Measurements from ENCODE around the gene NTNG1.

Gene NTNG1

DNA sequence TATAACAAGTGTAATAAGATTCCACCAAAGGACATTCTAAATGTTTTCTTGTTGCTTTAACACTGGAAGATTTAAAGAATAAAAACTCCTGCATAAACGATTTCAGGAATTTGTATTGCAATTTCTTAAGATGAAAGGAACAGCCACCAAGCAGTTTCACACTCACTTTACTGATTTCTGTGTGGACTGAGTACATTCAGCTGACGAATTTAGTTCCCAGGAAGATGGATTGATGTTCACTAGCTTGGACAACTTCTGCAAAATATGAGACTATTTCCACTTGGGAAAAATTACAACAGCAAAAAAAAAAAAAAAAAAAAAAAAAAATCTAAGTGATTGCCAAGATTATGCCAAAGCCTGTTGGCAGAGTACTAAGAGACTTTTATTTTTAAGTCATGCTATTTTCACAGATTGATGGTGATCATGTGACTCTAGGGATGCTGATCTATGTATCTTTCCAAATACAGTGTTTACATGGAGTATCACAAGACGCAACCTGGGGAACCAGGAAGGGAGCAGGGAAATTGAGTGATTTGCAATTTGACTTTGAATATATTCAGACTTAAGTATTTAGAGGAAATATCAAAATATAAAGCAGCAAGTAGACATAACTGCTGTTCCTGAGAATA is 341.0 kb downstream of the NTNG1 start:
- Histone ChIP-seq H3K9me3 (ENCODE audit: control insufficient read depth, low read length) (no peaks in the 10 kb centered on the region), H3K4me1 (ENCODE audit: control insufficient read depth, insufficient read depth, low read depth, low read length) (no peaks in the 10 kb centered on the region), H3K27me3 (ENCODE audit: control insufficient read depth in 1 of 2, insufficient read depth in 1 of 2, low read length in 2 of 2) (no peaks in the 10 kb centered on the region), H2BK15ac (ENCODE audit: low read depth, poor library complexity, severe bottlenecking) (no peak overlapping the region), H3K36me3 (ENCODE audit: control insufficient read depth in 1 of 2, insufficient read depth in 2 of 2, low read depth in 1 of 2, low read length in 2 of 2) (no peaks in the 10 kb centered on the region), H3K4me3 (ENCODE audit: insufficient read depth in 1 of 2, low read depth in 1 of 2, low read length in 2 of 2) (no peak overlapping the region), H3K18ac (ENCODE audit: low read depth in 1 of 2, low read length in 2 of 2) (no peak overlapping the region), H4K8ac (ENCODE audit: low read length) (no peak overlapping the region), H3K79me1 (replicated peaks; ENCODE audit: low read length, poor library complexity, severe bottlenecking) (no peaks in the 10 kb centered on the region), H2AK5ac (ENCODE audit: low read length, severe bottlenecking) (no peak overlapping the region), H2BK12ac (ENCODE audit: low read length in 2 of 2) (no peak overlapping the region), H3K23ac (ENCODE audit: low read length in 2 of 2) (no peak overlapping the region), H3K4me2 (ENCODE audit: low read length, poor library complexity, severe bottlenecking) (no peak overlapping the region), H3K4ac (ENCODE audit: low read depth in 1 of 2, low read length in 2 of 2) (no peak overlapping the region), H3K9ac (ENCODE audit: low read length) (no peak overlapping the region), H2BK5ac (ENCODE audit: low read depth, low read length, poor library complexity, severe bottlenecking) (no peak overlapping the region), H4K91ac (ENCODE audit: low read length) (no peak overlapping the region), H3K27ac (ENCODE audit: low read length, poor library complexity, severe bottlenecking) (no peak overlapping the region), H2BK120ac (ENCODE audit: low read depth, low read length) (no peak overlapping the region), H2AFZ (ENCODE audit: low read depth, low read length) (no peak overlapping the region), H3K14ac (ENCODE audit: low read length in 2 of 2) (no peak overlapping the region)
- no peak for DNase-seq
- 100% methylated on average over 1 of the region's 3 CpGs for WGBS

DNA sequence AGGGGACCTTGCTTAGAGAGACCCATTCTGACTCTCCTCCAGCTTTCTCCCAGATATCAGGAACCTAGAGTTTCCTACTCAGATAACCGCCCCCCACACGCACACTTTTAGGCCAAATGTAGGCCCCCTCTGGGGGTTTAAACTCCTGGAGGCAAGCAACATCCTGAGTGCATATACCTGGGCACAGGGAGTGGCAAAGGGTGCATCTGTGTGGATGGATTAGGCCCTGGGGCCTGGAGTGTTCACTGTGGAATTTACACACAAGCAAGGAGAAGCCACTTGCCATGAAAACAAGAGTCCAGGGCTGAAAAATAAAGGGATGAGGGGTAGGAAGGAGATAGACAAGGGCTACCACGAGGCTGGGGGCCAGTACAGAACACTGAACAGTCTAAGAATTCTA is 343.1 kb downstream of the NTNG1 start:
- no peaks in the 10 kb centered on the region for H3K4me1 ChIP-seq (ENCODE audit: control insufficient read depth, insufficient read depth, low read depth, low read length)
- H2AK5ac ChIP-seq (ENCODE audit: low read length, severe bottlenecking) = no peak overlapping the region
- 48% methylated on average over 3 of the region's 3 CpGs for WGBS
- no peak overlapping the region for H2AFZ ChIP-seq (ENCODE audit: low read depth, low read length)
- H3K23ac ChIP-seq (ENCODE audit: low read length in 2 of 2) = no peak overlapping the region
- H3K9ac ChIP-seq (ENCODE audit: low read length) = no peak overlapping the region
- DNase-seq = no peak
- H3K14ac ChIP-seq (ENCODE audit: low read length in 2 of 2) = no peak overlapping the region
- no peak overlapping the region for H2BK120ac ChIP-seq (ENCODE audit: low read depth, low read length)
- no peak overlapping the region for H4K91ac ChIP-seq (ENCODE audit: low read length)
- no peak overlapping the region for H3K4me2 ChIP-seq (ENCODE audit: low read length, poor library complexity, severe bottlenecking)
- H2BK12ac ChIP-seq (ENCODE audit: low read length in 2 of 2) = no peak overlapping the region
- no peak overlapping the region for H2BK5ac ChIP-seq (ENCODE audit: low read depth, low read length, poor library complexity, severe bottlenecking)
- no peaks in the 10 kb centered on the region for H3K9me3 ChIP-seq (ENCODE audit: control insufficient read depth, low read length)
- H4K8ac ChIP-seq (ENCODE audit: low read length) = no peak overlapping the region
- no peak overlapping the region for H3K27ac ChIP-seq (ENCODE audit: low read length, poor library complexity, severe bottlenecking)
- H3K79me1 ChIP-seq (replicated peaks; ENCODE audit: low read length, poor library complexity, severe bottlenecking) = no peaks in the 10 kb centered on the region
- H3K27me3 ChIP-seq (ENCODE audit: control insufficient read depth in 1 of 2, insufficient read depth in 1 of 2, low read length in 2 of 2) = no peaks in the 10 kb centered on the region
- no peaks in the 10 kb centered on the region for H3K36me3 ChIP-seq (ENCODE audit: control insufficient read depth in 1 of 2, insufficient read depth in 2 of 2, low read depth in 1 of 2, low read length in 2 of 2)
- H2BK15ac ChIP-seq (ENCODE audit: low read depth, poor library complexity, severe bottlenecking) = no peak overlapping the region
- H3K4me3 ChIP-seq (ENCODE audit: insufficient read depth in 1 of 2, low read depth in 1 of 2, low read length in 2 of 2) = no peak overlapping the region
- H3K18ac ChIP-seq (ENCODE audit: low read depth in 1 of 2, low read length in 2 of 2) = no peak overlapping the region
- H3K4ac ChIP-seq (ENCODE audit: low read depth in 1 of 2, low read length in 2 of 2) = no peak overlapping the region

DNA sequence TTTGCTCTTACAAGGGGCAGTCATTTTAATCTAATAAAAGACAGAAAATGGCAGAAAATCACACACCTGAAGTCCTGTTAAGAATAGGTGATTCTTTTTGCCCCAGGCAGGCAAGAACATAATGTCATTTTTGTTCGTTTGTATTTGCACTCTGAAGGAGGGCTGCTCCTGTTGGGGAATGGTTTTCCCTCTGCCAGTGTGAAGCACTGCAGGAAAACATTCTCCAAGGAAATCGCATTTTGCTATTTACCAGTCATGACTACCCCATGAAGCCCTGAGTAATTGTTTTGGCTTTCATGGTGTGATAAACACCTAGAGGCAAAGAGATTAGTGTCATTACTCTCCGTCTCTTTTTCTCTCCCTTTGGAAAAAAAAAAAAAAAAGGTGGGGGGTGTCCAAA is 345.5 kb downstream of the NTNG1 start:
- no peak overlapping the region for H3K4me2 ChIP-seq (ENCODE audit: low read length, poor library complexity, severe bottlenecking)
- H4K8ac ChIP-seq (ENCODE audit: low read length) = no peak overlapping the region
- H3K27ac ChIP-seq (ENCODE audit: low read length, poor library complexity, severe bottlenecking) = no peak overlapping the region
- no peak overlapping the region for H3K9ac ChIP-seq (ENCODE audit: low read length)
- no peak overlapping the region for H2BK12ac ChIP-seq (ENCODE audit: low read length in 2 of 2)
- DNase-seq = no peak
- no peaks in the 10 kb centered on the region for H3K9me3 ChIP-seq (ENCODE audit: control insufficient read depth, low read length)
- no peak overlapping the region for H2AK5ac ChIP-seq (ENCODE audit: low read length, severe bottlenecking)
- H2BK5ac ChIP-seq (ENCODE audit: low read depth, low read length, poor library complexity, severe bottlenecking) = no peak overlapping the region
- no peak overlapping the region for H4K91ac ChIP-seq (ENCODE audit: low read length)
- H3K23ac ChIP-seq (ENCODE audit: low read length in 2 of 2) = no peak overlapping the region
- WGBS = 25% methylated on average over 1 of the region's 3 CpGs
- H3K4ac ChIP-seq (ENCODE audit: low read depth in 1 of 2, low read length in 2 of 2) = no peak overlapping the region
- H2BK15ac ChIP-seq (ENCODE audit: low read depth, poor library complexity, severe bottlenecking) = no peak overlapping the region
- no peak overlapping the region for H3K14ac ChIP-seq (ENCODE audit: low read length in 2 of 2)
- no peaks in the 10 kb centered on the region for H3K4me1 ChIP-seq (ENCODE audit: control insufficient read depth, insufficient read depth, low read depth, low read length)
- no peak overlapping the region for H2BK120ac ChIP-seq (ENCODE audit: low read depth, low read length)
- H2AFZ ChIP-seq (ENCODE audit: low read depth, low read length) = no peak overlapping the region
- no peaks in the 10 kb centered on the region for H3K79me1 ChIP-seq (replicated peaks; ENCODE audit: low read length, poor library complexity, severe bottlenecking)
- H3K27me3 ChIP-seq (ENCODE audit: control insufficient read depth in 1 of 2, insufficient read depth in 1 of 2, low read length in 2 of 2) = no peaks in the 10 kb centered on the region
- H3K4me3 ChIP-seq (ENCODE audit: insufficient read depth in 1 of 2, low read depth in 1 of 2, low read length in 2 of 2) = no peak overlapping the region
- no peaks in the 10 kb centered on the region for H3K36me3 ChIP-seq (ENCODE audit: control insufficient read depth in 1 of 2, insufficient read depth in 2 of 2, low read depth in 1 of 2, low read length in 2 of 2)
- no peak overlapping the region for H3K18ac ChIP-seq (ENCODE audit: low read depth in 1 of 2, low read length in 2 of 2)

DNA sequence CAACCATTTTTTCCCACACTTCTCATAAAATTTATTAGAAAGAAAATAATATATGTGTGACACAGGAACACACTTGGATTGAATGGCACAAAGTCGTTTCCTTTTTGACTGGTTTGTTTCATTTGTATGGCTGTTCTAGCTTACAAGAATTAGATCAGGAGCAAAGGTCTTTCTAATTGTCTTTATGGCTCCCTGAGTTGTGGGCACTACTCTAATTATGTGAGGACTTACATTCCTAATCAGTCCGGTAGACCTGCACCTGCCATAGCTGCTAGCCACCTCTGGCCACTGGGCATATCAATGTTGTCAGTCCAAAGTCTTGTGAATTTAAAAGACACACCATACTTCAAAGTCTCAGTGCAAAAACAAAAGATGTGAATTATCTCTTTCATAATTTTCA is 346.7 kb downstream of the NTNG1 start:
- H2AK5ac ChIP-seq (ENCODE audit: low read length, severe bottlenecking) = no peak overlapping the region
- H3K4me2 ChIP-seq (ENCODE audit: low read length, poor library complexity, severe bottlenecking) = no peak overlapping the region
- H4K8ac ChIP-seq (ENCODE audit: low read length) = no peak overlapping the region
- no peak overlapping the region for H3K14ac ChIP-seq (ENCODE audit: low read length in 2 of 2)
- no peak overlapping the region for H2BK120ac ChIP-seq (ENCODE audit: low read depth, low read length)
- H4K91ac ChIP-seq (ENCODE audit: low read length) = no peak overlapping the region
- no peak for DNase-seq
- H3K9ac ChIP-seq (ENCODE audit: low read length) = no peak overlapping the region
- 79% methylated on average over 2 of the region's 2 CpGs for WGBS
- no peak overlapping the region for H3K27ac ChIP-seq (ENCODE audit: low read length, poor library complexity, severe bottlenecking)
- no peaks in the 10 kb centered on the region for H3K36me3 ChIP-seq (ENCODE audit: control insufficient read depth in 1 of 2, insufficient read depth in 2 of 2, low read depth in 1 of 2, low read length in 2 of 2)
- H3K4me3 ChIP-seq (ENCODE audit: insufficient read depth in 1 of 2, low read depth in 1 of 2, low read length in 2 of 2) = no peak overlapping the region
- H2AFZ ChIP-seq (ENCODE audit: low read depth, low read length) = no peak overlapping the region
- H3K9me3 ChIP-seq (ENCODE audit: control insufficient read depth, low read length) = no peaks in the 10 kb centered on the region
- no peak overlapping the region for H3K18ac ChIP-seq (ENCODE audit: low read depth in 1 of 2, low read length in 2 of 2)
- H3K4ac ChIP-seq (ENCODE audit: low read depth in 1 of 2, low read length in 2 of 2) = no peak overlapping the region
- H3K23ac ChIP-seq (ENCODE audit: low read length in 2 of 2) = no peak overlapping the region
- no peaks in the 10 kb centered on the region for H3K27me3 ChIP-seq (ENCODE audit: control insufficient read depth in 1 of 2, insufficient read depth in 1 of 2, low read length in 2 of 2)
- H2BK15ac ChIP-seq (ENCODE audit: low read depth, poor library complexity, severe bottlenecking) = no peak overlapping the region
- H2BK5ac ChIP-seq (ENCODE audit: low read depth, low read length, poor library complexity, severe bottlenecking) = no peak overlapping the region
- H3K79me1 ChIP-seq (replicated peaks; ENCODE audit: low read length, poor library complexity, severe bottlenecking) = no peaks in the 10 kb centered on the region
- no peaks in the 10 kb centered on the region for H3K4me1 ChIP-seq (ENCODE audit: control insufficient read depth, insufficient read depth, low read depth, low read length)
- H2BK12ac ChIP-seq (ENCODE audit: low read length in 2 of 2) = no peak overlapping the region
